Uterus (tissue), 4 donors: ENCODE results near the gene BICRA. TPM values are rescaled to one million over a fixed set of nuclear protein-coding genes. Genes with fewer than 3 reads are reported as not detected.

Experiments used
- DNase-seq, 2 donors: peaks; one replicate each; pipeline ENCODE4 v3.0.0-alpha.2; 2019 to 2020
- H3K27ac ChIP-seq, 2 donors: fragments of 200-600 bp; sonication (generic); 1 replicate in 1 of 2; 2 replicates in 1 of 2; pipeline ENCODE4 v1.5.1; 2016 to 2018
- H3K27me3 ChIP-seq, 2 donors: fragments of 200-600 bp; sonication (generic); one replicate each; pipeline ENCODE4 v1.5.1; 2018 to 2019; ENCODE audit warnings: control low read depth in 1 of 2
- H3K36me3 ChIP-seq, 2 donors: fragments of 200-600 bp; sonication (generic); one replicate each; pipeline ENCODE4 v1.5.1; 2019; ENCODE audit warnings: control low read depth in 1 of 2
- H3K4me1 ChIP-seq, 2 donors: fragments of 200-600 bp; sonication (generic); one replicate each; pipeline ENCODE4 v1.5.1; 2018 to 2019; ENCODE audit warnings: control low read depth in 1 of 2
- H3K4me3 ChIP-seq, 2 donors: fragments of 200-600 bp; sonication (generic); 1 replicate in 1 of 2; 2 replicates in 1 of 2; pipeline ENCODE4 v1.5.1; 2018 to 2019; ENCODE audit warnings: mild to moderate bottlenecking in 1 of 2
- H3K9me3 ChIP-seq, 2 donors: fragments of 200-600 bp; sonication (generic); one replicate each; pipeline ENCODE4 v1.5.1; 2019; ENCODE audit warnings: control low read depth in 1 of 2
- CTCF ChIP-seq, 4 experiments: fragments of 200-600 bp in 2 of 4; fragments of 450-650 bp in 2 of 4; sonication (generic) in 2 of 4; IDR thresholded peaks; one replicate each; pipeline ENCODE4 v1.5.1; 2016 to 2019; ENCODE audit warnings: antibody characterized with exemption in 4 of 4, mild to moderate bottlenecking in 2 of 4, moderate library complexity in 1 of 4
- POLR2A ChIP-seq, 2 donors: fragments of 450-650 bp; IDR thresholded peaks; one replicate each; pipeline ENCODE4 v1.6.1; 2016; ENCODE audit warnings: antibody characterized with exemption in 2 of 2, mild to moderate bottlenecking in 1 of 2, moderate library complexity in 1 of 2
- intact Hi-C: fragments of 100-400 bp; cut with DNase I; formaldehyde crosslinking; loops from one replicate; pipeline ENCODE4 v1.15.1; 2023; ENCODE audit warnings: low total_unique reads
- total RNA-seq, 4 donors: library from RNA; depleted of rRNA in 3 of 4; stranded (reverse); fragments of >200 nt in 3 of 4; gene quantifications; one replicate each; pipeline versions ENCODE4 v1.1.0 to v1.2.4, GENCODE V29; 2014 to 2023
- donor health status: DM: yes; HTN: yes; CAD: no.

BICRA gene
- total RNA-seq, 4 donors from 2014 or later: 2.0 to 28.1 (median 20.5) TPM

DNA sequence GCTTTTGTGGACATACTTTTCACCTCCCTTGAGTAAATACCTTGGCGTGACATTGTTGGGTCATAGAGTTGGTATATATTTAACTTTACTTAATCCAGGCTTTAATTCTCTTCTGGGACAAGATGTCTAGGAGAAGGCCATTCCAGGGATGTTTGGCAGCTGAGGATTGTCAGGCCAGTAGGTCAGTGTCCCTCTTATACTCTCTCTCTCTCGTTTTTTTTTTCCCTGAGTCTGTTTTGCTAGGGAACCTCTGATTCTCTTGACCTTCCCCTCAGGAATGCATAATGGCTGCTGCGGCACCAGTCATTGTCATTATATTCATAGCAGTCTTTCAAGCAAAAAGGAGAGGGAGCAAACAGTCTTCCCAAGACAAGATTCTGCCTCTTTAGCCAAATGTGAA is 48.8 kb downstream of the BICRA start:
- no peak for DNase-seq
- TF ChIP-seq CTCF (IDR thresholded peaks at IDR 0.05) (no peak), POLR2A (IDR thresholded peaks at IDR 0.05) (no peak)
- no peaks in the 10 kb centered on the region for H3K27me3 ChIP-seq
- no peaks in the 10 kb centered on the region for H3K36me3 ChIP-seq
- intact Hi-C loops: no loop called here
- H3K4me1 ChIP-seq: peaks cover 6 to 7% of the 10 kb centered on the region in 2 donors
- H3K4me3 ChIP-seq: no peak overlapping the region
- H3K27ac ChIP-seq: no peak overlapping the region
- no peaks in the 10 kb centered on the region for H3K9me3 ChIP-seq

- DNase-seq: no peak
- Histone ChIP-seq H3K9me3 (no peaks in the 10 kb centered on the region), H3K36me3 (no peaks in the 10 kb centered on the region), H3K27me3 (no peaks in the 10 kb centered on the region), H3K27ac (peak overlapping the region in 1 of 2 donors; percentile 4), H3K4me1 (peaks cover 13 to 14% of the 10 kb centered on the region in 2 donors), H3K4me3 (no peak overlapping the region)
- intact Hi-C loops: no loop called here
- no peak for TF ChIP-seq CTCF (IDR thresholded peaks at IDR 0.05)
- TF ChIP-seq POLR2A (IDR thresholded peaks at IDR 0.05): no peak
Measured at GRCh38 chr19:47658431-47659348, 49.8 kb downstream of the BICRA start.

DNA sequence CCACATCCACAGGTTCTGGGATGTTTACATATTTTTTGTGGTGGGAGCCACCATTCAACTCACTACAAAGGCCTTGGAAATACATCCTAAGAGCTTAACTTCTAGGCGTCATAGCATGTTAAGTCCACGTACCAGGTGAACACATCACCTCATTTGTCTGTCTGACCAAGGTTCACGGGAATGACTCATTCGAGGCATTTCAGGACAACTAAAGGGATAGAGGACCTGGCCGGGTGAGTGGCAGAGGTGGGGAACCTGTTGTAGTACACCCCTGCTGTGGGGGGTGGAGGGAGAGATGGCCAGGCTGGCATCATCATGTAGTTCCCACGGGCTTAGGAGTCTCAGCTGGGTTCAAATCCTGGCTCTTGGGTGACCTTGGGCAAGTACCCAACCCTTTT is 51.5 kb downstream of the BICRA start:
- Histone ChIP-seq H3K36me3 (no peaks in the 10 kb centered on the region), H3K4me3 (no peak overlapping the region), H3K27ac (peak overlapping the region; percentile 29 to 60), H3K9me3 (no peaks in the 10 kb centered on the region), H3K27me3 (no peaks in the 10 kb centered on the region), H3K4me1 (peaks cover 22 to 25% of the 10 kb centered on the region in 2 donors)
- intact Hi-C loops: no loop called here
- TF ChIP-seq POLR2A (IDR thresholded peaks at IDR 0.05) (no peak), CTCF (IDR thresholded peaks at IDR 0.05) (no peak)
- no peak for DNase-seq

GRCh38 chr19:47661161-47661560 is 52.2 kb downstream of the BICRA start:
- no peak overlapping the region for H3K4me3 ChIP-seq
- H3K36me3 ChIP-seq: no peaks in the 10 kb centered on the region
- intact Hi-C loops: no loop called here
- no peaks in the 10 kb centered on the region for H3K9me3 ChIP-seq
- peak overlapping the region; percentile 96 to 99 for H3K27ac ChIP-seq
- peaks cover 27% of the 10 kb centered on the region in 2 donors for H3K4me1 ChIP-seq
- DNase-seq: no peak
- TF ChIP-seq CTCF (IDR thresholded peaks at IDR 0.05) (no peak), POLR2A (IDR thresholded peaks at IDR 0.05) (no peak)
- H3K27me3 ChIP-seq: no peaks in the 10 kb centered on the region

DNA sequence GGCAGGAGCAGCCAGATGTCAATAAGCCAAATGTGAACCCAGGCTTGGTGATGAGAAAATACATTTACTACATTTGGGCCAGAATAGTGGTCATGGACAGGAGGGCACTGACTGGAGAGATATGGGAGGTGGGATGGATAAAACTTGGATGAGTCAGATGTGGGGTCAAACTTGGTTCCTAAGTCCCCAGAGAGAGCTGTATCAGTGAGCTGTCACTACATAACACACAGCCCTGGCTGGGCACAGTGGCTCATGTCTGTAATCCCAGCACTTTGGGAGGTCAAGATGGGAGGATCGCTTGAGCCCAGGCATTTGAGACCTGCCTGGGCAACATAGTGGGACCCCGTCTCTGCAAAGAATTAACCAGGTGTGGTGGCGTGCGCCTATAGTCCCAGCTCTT is 52.7 kb downstream of the BICRA start:
- Histone ChIP-seq H3K36me3 (no peaks in the 10 kb centered on the region), H3K27me3 (no peaks in the 10 kb centered on the region), H3K27ac (peak overlapping the region; percentile 96 to 99), H3K9me3 (no peaks in the 10 kb centered on the region), H3K4me3 (no peak overlapping the region), H3K4me1 (peaks cover 27% of the 10 kb centered on the region in 2 donors)
- no peak for DNase-seq
- TF ChIP-seq POLR2A (IDR thresholded peaks at IDR 0.05) (no peak), CTCF (IDR thresholded peaks at IDR 0.05) (no peak)
- intact Hi-C loops: no loop called here
